SK-N-SH (cell line): Measurements from ENCODE around the gene NAV2. TPM values are rescaled to one million over a fixed set of nuclear protein-coding genes. Genes with fewer than 3 reads are reported as not detected.

Experiments
- CTCF ChIA-PET: fragments of 300-600, 350-600 bp; formaldehyde crosslinking; extraction: SDS; loops from one replicate; lab custom pipeline; 2021; lab: Yijun Ruan, JAX
- POLR2A ChIA-PET: fragments of 350-600 bp; sonication (Branson Sonifier 250); formaldehyde crosslinking; extraction: SDS; loops from one replicate; lab custom pipeline; 2020; ENCODE audit warnings: antibody characterized with exemption, inconsistent platforms; lab: Yijun Ruan, JAX
- DNase-seq: peaks from one replicate; pipeline ENCODE4 v3.0.0; 2012
- H2AFZ ChIP-seq: fragments of 200-600 bp; sonication (generic); 2 replicates; pipeline ENCODE4 v1.8.1; 2016; ENCODE audit warnings: antibody characterized with exemption, mild to moderate bottlenecking, low read depth
- H3F3A ChIP-seq: fragments of 200-600 bp; sonication (generic); replicated peaks from 2 replicates; pipeline ENCODE3; 2016; ENCODE audit warnings: antibody characterized with exemption, mild to moderate bottlenecking; ENCODE audit not compliant: insufficient read depth
- H3K27ac ChIP-seq, 2 experiments: fragments of 200-500 bp in 1 of 2; fragments of 200-600 bp in 1 of 2; sonication (Bioruptor generic) in 1 of 2; sonication (generic), shearing (Covaris generic) in 1 of 2; 2 replicates each; pipeline versions ENCODE4 v1.5.1 to v1.6.1; 2014 to 2016; ENCODE audit warnings: low read depth in 2 of 2, inconsistent platforms in 1 of 2, low read length in 1 of 2, mild to moderate bottlenecking in 1 of 2, mixed read lengths in 1 of 2
- H3K27me3 ChIP-seq: fragments of 200-600 bp; sonication (generic), shearing (Covaris generic); 2 replicates; pipeline ENCODE4 v1.6.1; 2016; ENCODE audit warnings: mixed run types; ENCODE audit not compliant: insufficient read depth
- H3K36me3 ChIP-seq, 2 experiments: fragments of 200-500 bp in 1 of 2; fragments of 200-600 bp in 1 of 2; sonication (Bioruptor generic) in 1 of 2; sonication (generic) in 1 of 2; replicated peaks in 1 of 2; 2 replicates each; pipeline versions ENCODE3 to v1.5.1; 2014 to 2016; ENCODE audit warnings: low read length in 1 of 2, mild to moderate bottlenecking in 1 of 2; ENCODE audit not compliant: insufficient read depth in 2 of 2, control insufficient read depth in 1 of 2
- H3K4me1 ChIP-seq, 2 experiments: fragments of 200-500 bp in 1 of 2; fragments of 200-600 bp in 1 of 2; sonication (Bioruptor generic) in 1 of 2; sonication (generic), shearing (Covaris generic) in 1 of 2; 2 replicates each; pipeline versions ENCODE4 v1.5.1 to v1.6.1; 2014 to 2016; ENCODE audit warnings: low read depth in 1 of 2, low read length in 1 of 2, mixed run types in 1 of 2; ENCODE audit not compliant: insufficient read depth in 2 of 2, control insufficient read depth in 1 of 2
- H3K4me2 ChIP-seq: fragments of 200-600 bp; sonication (generic), shearing (Covaris generic); 2 replicates; pipeline ENCODE4 v1.6.1; 2017; ENCODE audit warnings: mixed run types
- H3K4me3 ChIP-seq, 2 experiments: fragments of 200-500 bp in 1 of 2; fragments of 200-600 bp in 1 of 2; sonication (Bioruptor generic) in 1 of 2; sonication (generic), shearing (Covaris generic) in 1 of 2; 2 replicates each; pipeline versions ENCODE4 v1.5.1 to v1.8.1; 2014 to 2016; ENCODE audit warnings: low read depth in 2 of 2, inconsistent platforms in 1 of 2, low read length in 1 of 2, mild to moderate bottlenecking in 1 of 2, mixed read lengths in 1 of 2, moderate library complexity in 1 of 2
- H3K79me2 ChIP-seq: fragments of 200-600 bp; sonication (generic); 2 replicates; pipeline ENCODE4 v1.8.1; 2017; ENCODE audit warnings: mild to moderate bottlenecking; ENCODE audit not compliant: insufficient read depth
- H3K9ac ChIP-seq: fragments of 200-600 bp; sonication (generic); 2 replicates; pipeline ENCODE4 v1.6.1; 2017; ENCODE audit warnings: mixed run types
- H3K9me2 ChIP-seq: fragments of 200-600 bp; sonication (generic); 2 replicates; pipeline ENCODE4 v1.6.1; 2017; ENCODE audit warnings: mixed run types
- H3K9me3 ChIP-seq: fragments of 200-600 bp; sonication (generic); 2 replicates; pipeline ENCODE4 v1.6.1; 2017; ENCODE audit warnings: mixed run types, mild to moderate bottlenecking, moderate library complexity
- H4K20me1 ChIP-seq: fragments of 200-600 bp; sonication (generic); 2 replicates; pipeline ENCODE4 v1.6.1; 2017; ENCODE audit warnings: mild to moderate bottlenecking, mixed run types; ENCODE audit not compliant: insufficient read depth
- CHD2 ChIP-seq: fragments of 150-350 bp; IDR thresholded peaks from 2 replicates; pipeline ENCODE4 v1.6.1; 2018; ENCODE audit warnings: low read length; ENCODE audit not compliant: partially characterized antibody
- EZH2phosphoT487 ChIP-seq: fragments of 200-600 bp; sonication (generic); IDR thresholded peaks from 2 replicates; pipeline ENCODE4 v1.6.1; 2017; ENCODE audit warnings: low read depth, mixed run types, mild to moderate bottlenecking, antibody characterized with exemption, moderate library complexity, borderline replicate concordance
- FOXM1 ChIP-seq: IDR thresholded peaks from 2 replicates; pipeline ENCODE4 v1.4.0; 2012; ENCODE audit warnings: low read depth, mild to moderate bottlenecking
- IRF3 ChIP-seq: fragments of 150-350 bp; IDR thresholded peaks from 2 replicates; pipeline ENCODE4 v1.6.1; 2016; ENCODE audit warnings: mild to moderate bottlenecking, low read depth, low read length
- JUND ChIP-seq: IDR thresholded peaks from 2 replicates; pipeline ENCODE4 v1.4.0; 2012
- NFIC ChIP-seq: IDR thresholded peaks from 2 replicates; pipeline ENCODE4 v1.4.0; 2012; ENCODE audit warnings: borderline replicate concordance
- NRF1 ChIP-seq: IDR thresholded peaks from 2 replicates; pipeline ENCODE4 v1.6.1; 2012; ENCODE audit warnings: low read depth, mild to moderate bottlenecking, low read length
- POLR2AphosphoS5 ChIP-seq: IDR thresholded peaks from 2 replicates; pipeline ENCODE4 v1.6.1; 2012; ENCODE audit warnings: low read depth, low read length
- RAD21 ChIP-seq: IDR thresholded peaks from 2 replicates; pipeline ENCODE4 v1.6.1; 2012; ENCODE audit warnings: mild to moderate bottlenecking, low read length
- RCOR1 ChIP-seq: fragments of 150-350 bp; IDR thresholded peaks from 2 replicates; pipeline ENCODE4 v1.6.1; 2017; ENCODE audit warnings: antibody characterized with exemption, low read length
- RXRA ChIP-seq: IDR thresholded peaks from 2 replicates; pipeline ENCODE4 v1.4.0; 2012; ENCODE audit warnings: low read depth, mild to moderate bottlenecking, borderline replicate concordance
- TCF12 ChIP-seq: IDR thresholded peaks from 2 replicates; pipeline ENCODE4 v1.4.0; 2012
- USF1 ChIP-seq: IDR thresholded peaks from 2 replicates; pipeline ENCODE4 v1.4.0; 2012; ENCODE audit warnings: low read depth, borderline replicate concordance
- ZBTB33 ChIP-seq: IDR thresholded peaks from 2 replicates; pipeline ENCODE4 v1.4.0; 2012; ENCODE audit warnings: low read depth, borderline replicate concordance
- WGBS: methylation state at CpG from one replicate; pipeline ENCODE4 v1.1.6; 2017; ENCODE audit warnings: low lambda C conversion rate; 5-methylcytosine and 5-hydroxymethylcytosine counted together
- polyA plus RNA-seq, 3 experiments: library from polyadenylated mRNA; depleted of rRNA; stranded (reverse); fragments of >200 nt; gene quantifications; 2 replicates each; pipeline ENCODE4 v1.2.3, GENCODE V29; 2012
- TF ChIP-seq, protein P1 (sequence below): fragments of 150-350 bp; IDR thresholded peaks from 2 replicates; pipeline ENCODE4 v1.6.1; 2017; ENCODE audit warnings: antibody characterized with exemption, low read length, low read depth, borderline replicate concordance
- TF ChIP-seq, protein P2 (sequence below): IDR thresholded peaks from 2 replicates; pipeline ENCODE4 v1.4.0; 2012; ENCODE audit warnings: low read depth

Gene NAV2
- polyA plus RNA-seq, 1 of the 3 experiments (the other 2 are of a cell fraction), result 26.2 TPM

GRCh38 chr11:20157728-20158127 lies 445.1 kb downstream of the NAV2 start:
- 65% methylated on average over 9 of the region's 9 CpGs for WGBS
- ChIA-PET POLR2A (no interaction called here), CTCF (interaction anchor here (0.6 to 2.0 kb wide), 4 partner anchors 15 to 197 kb away, joined by 3 to 6 read pairs (median 4); no protein-coding TSS in a partner anchor)
- Histone ChIP-seq H3K9me3 (no peaks in the 10 kb centered on the region), H3K4me2 (no peak overlapping the region), H3K9ac (no peak overlapping the region), H3F3A (peaks cover 9% of the 10 kb centered on the region), H3K36me3 (no peaks in the 10 kb centered on the region), H3K4me3 (no peak overlapping the region), H3K4me1 (peaks cover 0 to 13% of the 10 kb centered on the region in 2 experiments; a peak in 2 of 4 replicates), H3K9me2 (no peaks in the 10 kb centered on the region), H3K27me3 (peaks cover 38% of the 10 kb centered on the region), H3K27ac (no peak overlapping the region), H2AFZ (no peak overlapping the region), H3K79me2 (no peaks in the 10 kb centered on the region), H4K20me1 (no peaks in the 10 kb centered on the region)
- TF ChIP-seq RAD21 (no peak), JUND (no peak), RXRA (no peak), NRF1 (no peak), USF1 (no peak), EZH2phosphoT487 (no peak), POLR2AphosphoS5 (no peak), TCF12 (no peak), FOXM1 (no peak), NFIC (no peak), IRF3 (no peak), CHD2 (no peak), ZBTB33 (no peak), RCOR1 (no peak)
- TF ChIP-seq, protein P1, sequence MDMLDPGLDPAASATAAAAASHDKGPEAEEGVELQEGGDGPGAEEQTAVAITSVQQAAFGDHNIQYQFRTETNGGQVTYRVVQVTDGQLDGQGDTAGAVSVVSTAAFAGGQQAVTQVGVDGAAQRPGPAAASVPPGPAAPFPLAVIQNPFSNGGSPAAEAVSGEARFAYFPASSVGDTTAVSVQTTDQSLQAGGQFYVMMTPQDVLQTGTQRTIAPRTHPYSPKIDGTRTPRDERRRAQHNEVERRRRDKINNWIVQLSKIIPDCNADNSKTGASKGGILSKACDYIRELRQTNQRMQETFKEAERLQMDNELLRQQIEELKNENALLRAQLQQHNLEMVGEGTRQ, result no peak
- TF ChIP-seq, protein P2, sequence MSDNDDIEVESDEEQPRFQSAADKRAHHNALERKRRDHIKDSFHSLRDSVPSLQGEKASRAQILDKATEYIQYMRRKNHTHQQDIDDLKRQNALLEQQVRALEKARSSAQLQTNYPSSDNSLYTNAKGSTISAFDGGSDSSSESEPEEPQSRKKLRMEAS, result no peak
- no peak for DNase-seq
